ENCODE results near the gene EYA4. TPM values are rescaled to one million over a fixed set of nuclear protein-coding genes. Genes with fewer than 3 reads are reported as not detected.

Gene EYA4
- polyA plus RNA-seq, 1 of the 3 experiments (the other 2 are of a cell fraction), result 0.08 TPM

GRCh38 chr6:133415262-133415661 is 174.1 kb downstream of the EYA4 start:
- Histone ChIP-seq H3K9ac (no peak overlapping the region), H3K4me2 (no peak overlapping the region), H3K4me3 (ENCODE audit: low read depth in 2 of 2, low read length in 1 of 2) (no peak overlapping the region), H3K36me3 (replicated peaks in 1 of 2; ENCODE audit: control insufficient read depth in 1 of 2, insufficient read depth in 2 of 2, low read length in 1 of 2) (no peaks in the 10 kb centered on the region), H3K9me3 (no peaks in the 10 kb centered on the region), H3F3A (replicated peaks; ENCODE audit: insufficient read depth) (no peaks in the 10 kb centered on the region), H2AFZ (ENCODE audit: low read depth) (no peak overlapping the region), H3K27ac (ENCODE audit: low read depth in 2 of 2, low read length in 1 of 2) (no peak overlapping the region), H3K27me3 (ENCODE audit: insufficient read depth) (no peaks in the 10 kb centered on the region), H3K79me2 (ENCODE audit: insufficient read depth) (no peaks in the 10 kb centered on the region), H3K4me1 (ENCODE audit: control insufficient read depth in 1 of 2, insufficient read depth in 2 of 2, low read depth in 1 of 2, low read length in 1 of 2) (no peaks in the 10 kb centered on the region), H4K20me1 (ENCODE audit: insufficient read depth) (no peaks in the 10 kb centered on the region), H3K9me2 (no peaks in the 10 kb centered on the region)
- CTCF ChIA-PET, result no interaction called here
- TF ChIP-seq ZBTB33 (IDR thresholded peaks at IDR 0.05; ENCODE audit: borderline replicate concordance, low read depth) (no peak), PBX3 (IDR thresholded peaks at IDR 0.05) (no peak), SIN3A (IDR thresholded peaks at IDR 0.05; ENCODE audit: borderline replicate concordance, low read depth, low read length) (no peak), MEF2A (IDR thresholded peaks at IDR 0.05; ENCODE audit: borderline replicate concordance, low read depth) (no peak), RAD21 (IDR thresholded peaks at IDR 0.05; ENCODE audit: low read length) (no peak), MXI1 (IDR thresholded peaks at IDR 0.05; ENCODE audit: low read depth, low read length) (no peak), USF1 (IDR thresholded peaks at IDR 0.05; ENCODE audit: borderline replicate concordance, low read depth) (no peak), POLR2AphosphoS5 (IDR thresholded peaks at IDR 0.05; ENCODE audit: low read depth, low read length) (no peak)
- DNase-seq, result no peak
- WGBS (ENCODE audit: low lambda C conversion rate), result 7% methylated on average over 5 of the region's 5 CpGs
- POLR2A ChIA-PET, result no interaction called here

- no peak for TF ChIP-seq ELF1 (IDR thresholded peaks at IDR 0.05)
- Histone ChIP-seq H3K9me3 (no peaks in the 10 kb centered on the region), H3K27me3 (ENCODE audit: insufficient read depth) (no peaks in the 10 kb centered on the region), H3K9me2 (no peaks in the 10 kb centered on the region), H3K79me2 (ENCODE audit: insufficient read depth) (no peaks in the 10 kb centered on the region), H3K4me1 (ENCODE audit: control insufficient read depth in 1 of 2, insufficient read depth in 2 of 2, low read depth in 1 of 2, low read length in 1 of 2) (no peaks in the 10 kb centered on the region), H4K20me1 (ENCODE audit: insufficient read depth) (no peaks in the 10 kb centered on the region), H3K9ac (no peak overlapping the region), H3K36me3 (replicated peaks in 1 of 2; ENCODE audit: control insufficient read depth in 1 of 2, insufficient read depth in 2 of 2, low read length in 1 of 2) (no peaks in the 10 kb centered on the region), H3K4me3 (ENCODE audit: low read depth in 2 of 2, low read length in 1 of 2) (no peak overlapping the region), H3K27ac (ENCODE audit: low read depth in 2 of 2, low read length in 1 of 2) (no peak overlapping the region), H2AFZ (ENCODE audit: low read depth) (no peak overlapping the region), H3F3A (replicated peaks; ENCODE audit: insufficient read depth) (no peaks in the 10 kb centered on the region), H3K4me2 (no peak overlapping the region)
- no peak for DNase-seq
- WGBS (ENCODE audit: low lambda C conversion rate), result 11% methylated on average over 2 of the region's 2 CpGs
- CTCF ChIA-PET, result no interaction called here
- POLR2A ChIA-PET, result no interaction called here
Measured at GRCh38 chr6:133418108-133418507, 177.0 kb downstream of the EYA4 start.
